Lower leg skin (tissue), 4 donors: ENCODE measurements around the gene DOCK11. TPM values are rescaled to one million over a fixed set of nuclear protein-coding genes. Genes with fewer than 3 reads are reported as not detected.

Experiments used
- DNase-seq, 2 donors: peaks; one replicate each; pipeline ENCODE4 v3.0.0-alpha.2; 2019; ENCODE audit warnings: low spot score in 2 of 2
- H3K4me3 ChIP-seq: fragments of 200-600 bp; sonication (generic); 2 replicates; pipeline ENCODE4 v1.5.1; 2017; ENCODE audit warnings: mild to moderate bottlenecking, low read depth; ENCODE audit not compliant: poor library complexity, severe bottlenecking
- CTCF ChIP-seq, 3 donors: fragments of 450-650 bp; IDR thresholded peaks; one replicate each; pipeline ENCODE4 v1.5.1; 2016; ENCODE audit warnings: antibody characterized with exemption in 3 of 3, mild to moderate bottlenecking in 3 of 3, moderate library complexity in 2 of 3
- POLR2A ChIP-seq, 2 donors: fragments of 450-650 bp; IDR thresholded peaks; one replicate each; pipeline ENCODE4 v1.6.1; 2016 to 2017; ENCODE audit warnings: antibody characterized with exemption in 2 of 2, mild to moderate bottlenecking in 1 of 2, moderate library complexity in 1 of 2
- WGBS, 2 donors: methylation state at CpG; one replicate each; pipeline ENCODE4 v1.1.5; 2018; 5-methylcytosine and 5-hydroxymethylcytosine counted together
- intact Hi-C: fragments of 100-400 bp; cut with DNase I; formaldehyde crosslinking; loops from one replicate; pipeline ENCODE4 v1.15.0; 2023; ENCODE audit warnings: low total_unique reads
- total RNA-seq, 4 donors: library from RNA; depleted of rRNA; stranded (reverse); fragments of >200 nt; gene quantifications; one replicate each; pipeline ENCODE4 v1.1.0, GENCODE V29; 2016

DOCK11 gene
- total RNA-seq, 4 donors from 2014 or later: 3.5 to 11.1 (median 5.5) TPM

DNA sequence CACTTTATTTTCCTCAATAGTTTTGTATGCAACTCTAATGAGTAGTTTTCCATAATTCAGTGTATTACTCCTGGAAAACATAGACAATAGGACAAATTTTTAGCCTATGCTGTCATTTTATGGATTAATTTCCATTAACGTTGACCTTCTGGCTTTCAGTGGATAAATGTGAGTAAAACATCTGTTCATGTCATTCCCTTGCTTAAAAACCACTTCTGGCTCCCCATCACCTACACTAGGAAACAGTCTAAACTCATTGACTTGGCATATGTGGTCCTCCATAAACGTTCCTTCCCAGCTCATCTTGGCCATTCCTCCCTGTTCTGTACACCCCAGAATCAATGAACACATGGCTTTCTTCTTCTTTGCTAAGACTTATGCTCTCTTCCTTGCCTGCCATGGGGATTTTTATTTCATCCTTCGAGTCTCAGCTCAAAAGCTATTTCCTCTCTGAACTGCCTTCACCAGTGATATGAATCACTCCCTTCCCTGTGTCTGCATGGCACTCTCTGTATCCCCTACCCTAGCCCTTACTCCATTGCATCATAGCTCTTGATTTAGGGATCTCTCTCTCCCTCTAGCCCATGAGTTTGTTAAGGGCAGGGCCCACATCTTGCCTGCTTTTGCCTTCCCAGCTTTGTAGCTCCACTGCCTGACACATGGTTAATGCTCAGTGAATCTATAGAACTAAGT is 34.8 kb downstream of the DOCK11 start:
- TF ChIP-seq POLR2A (IDR thresholded peaks at IDR 0.05) (no peak), CTCF (IDR thresholded peaks at IDR 0.05) (no peak)
- DNase-seq: no peak
- intact Hi-C loops: no loop called here
- H3K4me3 ChIP-seq: no peak overlapping the region
- WGBS, 2 donors: 39 to 50% methylated on average over 3 of the region's 3 CpGs

DNA sequence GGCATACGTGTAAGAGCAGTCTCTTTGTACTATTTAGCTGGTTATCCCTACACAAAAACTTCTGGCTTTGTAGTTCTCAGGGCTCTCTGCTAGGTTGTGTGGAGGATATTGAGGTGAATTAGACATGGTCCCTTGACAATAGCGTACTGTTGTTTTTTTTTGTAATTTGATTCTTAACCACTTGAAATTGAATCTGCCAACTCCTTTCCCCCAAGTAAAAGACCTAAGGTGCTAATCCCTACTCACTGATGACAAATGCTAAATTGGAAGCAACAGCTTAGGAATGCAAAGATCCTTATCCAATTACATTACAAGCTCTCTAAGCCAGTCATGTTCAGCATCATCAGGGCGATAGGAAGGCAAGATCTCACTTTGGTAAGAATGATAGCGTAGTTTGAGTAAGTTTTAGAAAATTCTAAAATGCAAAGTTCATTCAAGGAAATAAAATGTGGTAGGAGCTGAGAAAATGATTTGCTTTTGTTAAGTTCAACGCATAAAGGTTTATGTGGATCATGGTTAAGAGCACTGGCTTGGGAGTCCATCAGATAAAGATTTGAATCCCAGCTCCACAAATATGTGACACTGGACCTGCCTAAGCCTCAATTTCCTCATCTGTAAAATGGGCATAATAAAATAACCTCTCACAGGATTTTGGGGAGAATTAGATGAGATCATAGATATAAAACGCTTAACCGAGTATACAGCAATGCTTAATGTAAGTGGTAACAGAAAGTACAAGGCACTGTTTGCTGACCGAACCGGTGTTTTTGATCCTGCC is 39.3 kb downstream of the DOCK11 start:
- H3K4me3 ChIP-seq: no peak overlapping the region
- TF ChIP-seq CTCF (IDR thresholded peaks at IDR 0.05) (no peak), POLR2A (IDR thresholded peaks at IDR 0.05) (no peak)
- intact Hi-C loops: no loop called here
- DNase-seq: no peak
- 83 to 89% methylated on average over 9 of the region's 9 CpGs for WGBS, 2 donors

- TF ChIP-seq POLR2A (IDR thresholded peaks at IDR 0.05) (no peak), CTCF (IDR thresholded peaks at IDR 0.05) (no peak)
- intact Hi-C loops: no loop called here
- 75 to 89% methylated on average over 2 of the region's 2 CpGs for WGBS, 2 donors
Observed at GRCh38 chrX:118536204-118536603, 40.6 kb downstream of the DOCK11 start.

GRCh38 chrX:118536687-118537461 is 41.3 kb downstream of the DOCK11 start:
- intact Hi-C loops: no loop called here
- DNase-seq: no peak
- TF ChIP-seq POLR2A (IDR thresholded peaks at IDR 0.05): no peak
- no peak for TF ChIP-seq CTCF (IDR thresholded peaks at IDR 0.05)
- no peak overlapping the region for H3K4me3 ChIP-seq
- 32 to 39% methylated on average over 6 of the region's 6 CpGs for WGBS, 2 donors

More at GRCh38 chrX:118536204-118536603, 40.6 kb downstream of the DOCK11 start:
- no peak overlapping the region for H3K4me3 ChIP-seq
- DNase-seq: no peak

DNA sequence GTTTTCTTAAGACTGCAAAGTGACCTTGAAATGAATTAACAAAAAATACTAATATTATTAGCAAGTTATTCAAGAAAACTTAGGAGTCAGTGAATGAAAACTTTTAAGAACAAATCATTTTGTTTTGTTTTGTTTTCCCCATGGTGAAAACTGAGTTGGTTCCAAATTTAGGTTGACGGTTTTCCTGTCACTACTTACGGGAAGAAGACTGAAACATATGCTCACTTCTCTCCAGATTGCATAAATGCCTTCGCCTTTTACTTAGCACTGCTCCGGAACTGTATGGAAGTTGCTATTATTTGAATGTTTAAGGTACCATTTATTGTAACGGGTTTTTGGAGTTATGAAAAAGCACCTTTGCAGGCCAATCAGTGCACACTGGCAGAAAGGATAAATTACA is 42.8 kb downstream of the DOCK11 start:
- TF ChIP-seq POLR2A (IDR thresholded peaks at IDR 0.05): no peak
- no peak for TF ChIP-seq CTCF (IDR thresholded peaks at IDR 0.05)
- no peak for DNase-seq
- H3K4me3 ChIP-seq: no peak overlapping the region
- intact Hi-C loops: no loop called here
- 73 to 76% methylated on average over 5 of the region's 5 CpGs for WGBS, 2 donors
